Measurements from ENCODE around the gene TTBK1.

Gene TTBK1

GRCh38 chr6:43242908-43243663 is at the start of gene TTBK1:
TSS of gene TTBK1 (plus strand) at chr6:43243481. CDS start at chr6:43246661, 3,180 bp downstream.
- DNase-seq = no peak

- DNase-seq = no peak
Observed at GRCh38 chr6:43193929-43194328, 49.4 kb upstream of the TTBK1 start.

GRCh38 chr6:43196337-43196736 is 46.9 kb upstream of the TTBK1 start:
- DNase-seq = no peak

DNA sequence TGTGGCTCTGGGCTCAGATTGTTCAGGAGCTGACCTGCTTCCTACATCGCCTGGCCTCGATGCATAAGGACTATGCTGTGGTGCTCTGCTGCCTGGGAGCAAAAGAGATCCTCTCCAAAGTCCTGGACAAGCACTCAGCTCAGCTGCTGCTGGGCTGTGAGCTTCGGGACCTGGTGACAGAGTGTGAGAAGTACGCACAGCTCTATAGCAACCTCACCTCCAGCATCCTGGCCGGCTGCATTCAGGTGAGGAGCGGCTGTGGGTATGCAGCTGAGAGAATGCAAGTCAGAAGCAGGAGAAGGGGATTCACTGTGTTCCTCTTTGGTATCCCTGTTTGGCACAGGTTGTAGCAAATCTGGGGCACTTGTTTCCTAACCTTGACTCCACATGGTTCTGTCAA is 43.4 kb upstream of the TTBK1 start:
- DNase-seq = no peak

DNA sequence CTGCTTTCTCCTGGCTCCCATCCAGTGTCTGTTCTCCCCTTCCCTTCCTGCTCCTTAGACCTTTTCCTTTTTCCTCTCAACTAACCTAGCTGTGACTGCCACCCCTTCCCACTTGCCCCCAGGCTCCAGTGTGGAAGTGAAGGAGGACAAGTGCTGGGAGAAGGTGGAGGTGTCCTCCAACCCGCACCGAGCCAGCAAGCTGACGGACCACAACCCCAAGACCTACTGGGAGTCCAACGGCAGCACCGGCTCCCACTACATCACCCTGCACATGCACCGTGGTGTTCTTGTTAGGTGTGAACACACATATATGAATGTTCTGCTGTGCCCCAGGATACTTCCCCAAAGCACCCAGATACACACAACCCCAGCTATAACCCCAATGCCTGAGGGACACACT is 42.7 kb upstream of the TTBK1 start:
- DNase-seq = no peak

DNA sequence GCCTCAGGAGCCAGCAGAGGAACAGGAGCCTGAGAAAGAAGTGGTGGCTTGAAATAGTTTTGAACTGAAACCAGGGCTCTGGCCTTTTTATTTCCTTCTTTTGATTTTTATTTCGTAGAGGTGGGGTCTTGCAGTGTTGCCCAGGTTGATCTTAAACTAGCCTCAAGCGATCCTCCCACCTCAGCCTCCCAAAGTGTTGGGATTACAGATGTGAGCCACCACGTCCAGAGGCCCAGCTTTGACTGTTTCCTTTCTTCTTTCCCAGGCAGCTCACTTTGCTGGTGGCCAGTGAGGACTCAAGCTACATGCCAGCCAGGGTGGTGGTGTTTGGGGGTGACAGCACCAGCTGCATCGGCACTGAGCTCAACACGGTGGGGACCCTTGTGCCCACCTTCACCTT is 40.8 kb upstream of the TTBK1 start:
- no peak for DNase-seq

- DNase-seq = no peak
Observed at GRCh38 chr6:43203029-43203717, 40.1 kb upstream of the TTBK1 start.

DNA sequence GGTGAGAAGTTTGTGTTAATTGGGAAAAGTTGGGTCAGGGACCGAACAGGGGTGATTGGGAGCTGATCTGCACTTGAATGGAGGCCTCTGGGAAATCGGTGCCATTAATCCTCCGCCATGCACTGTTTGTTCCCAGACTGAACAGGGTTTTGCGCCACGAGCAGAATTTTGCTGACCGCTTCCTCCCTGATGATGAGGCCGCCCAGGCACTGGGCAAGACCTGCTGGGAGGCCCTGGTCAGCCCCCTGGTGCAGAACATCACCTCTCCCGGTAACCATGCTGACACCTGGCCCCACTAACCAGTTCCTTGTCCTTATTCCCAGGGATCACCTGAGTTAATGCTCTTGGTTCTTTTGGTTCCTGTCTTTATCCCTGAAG is 39.6 kb upstream of the TTBK1 start:
- no peak for DNase-seq

DNA sequence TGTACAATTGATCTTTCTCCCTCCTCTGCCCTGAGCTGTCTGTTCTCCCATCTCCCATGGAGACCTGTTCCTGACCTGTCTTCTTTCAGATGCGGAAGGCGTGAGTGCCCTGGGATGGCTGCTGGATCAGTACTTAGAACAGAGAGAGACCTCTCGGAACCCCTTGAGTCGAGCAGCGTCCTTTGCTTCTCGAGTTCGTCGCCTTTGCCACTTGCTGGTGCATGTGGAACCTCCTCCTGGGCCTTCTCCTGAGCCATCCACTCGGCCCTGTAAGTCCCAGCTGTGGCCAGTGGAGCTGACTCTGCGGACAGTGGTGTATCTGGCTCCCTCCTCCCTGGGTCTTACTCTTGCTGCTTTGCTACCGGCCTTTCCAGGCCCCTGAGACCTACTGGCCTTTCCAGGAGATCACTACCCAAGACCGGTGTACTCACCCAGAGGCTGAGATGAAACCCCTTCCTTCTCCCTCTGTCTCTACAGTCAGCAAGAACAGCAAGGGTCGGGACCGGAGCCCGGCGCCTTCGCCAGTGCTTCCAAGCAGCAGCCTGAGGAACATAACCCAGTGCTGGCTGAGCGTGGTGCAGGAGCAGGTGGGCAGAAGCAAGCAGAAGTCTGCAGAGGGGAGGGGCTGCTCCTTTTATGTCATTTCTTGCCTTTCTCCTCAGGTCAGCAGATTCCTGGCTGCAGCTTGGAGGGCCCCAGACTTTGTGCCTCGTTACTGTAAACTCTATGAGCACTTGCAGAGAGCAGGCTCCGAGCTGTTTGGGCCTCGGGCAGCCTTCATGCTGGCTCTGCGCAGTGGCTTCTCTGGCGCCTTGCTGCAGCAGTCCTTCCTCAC is 38.8 kb upstream of the TTBK1 start:
- no peak for DNase-seq

DNA sequence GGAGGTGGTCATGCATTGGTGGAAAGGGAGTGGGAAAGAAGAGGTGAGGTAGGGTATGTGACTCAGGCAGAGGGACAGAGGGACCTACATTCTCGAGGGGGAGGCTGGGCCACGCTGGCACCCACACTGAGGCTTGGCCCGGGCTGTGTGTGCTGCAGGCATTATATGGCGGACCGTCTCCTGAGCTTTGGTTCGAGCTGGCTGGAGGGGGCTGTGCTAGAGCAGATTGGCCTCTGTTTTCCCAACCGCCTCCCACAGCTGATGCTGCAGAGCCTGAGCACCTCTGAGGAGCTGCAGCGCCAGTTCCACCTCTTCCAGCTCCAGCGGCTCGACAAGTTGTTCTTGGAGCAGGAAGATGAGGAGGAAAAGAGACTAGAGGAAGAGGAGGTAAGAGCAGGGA is 37.4 kb upstream of the TTBK1 start:
- DNase-seq = no peak

GRCh38 chr6:43207286-43207685 is 36.0 kb upstream of the TTBK1 start:
- DNase-seq = no peak

GRCh38 chr6:43211955-43212354 is 31.3 kb upstream of the TTBK1 start:
- no peak for DNase-seq

DNA sequence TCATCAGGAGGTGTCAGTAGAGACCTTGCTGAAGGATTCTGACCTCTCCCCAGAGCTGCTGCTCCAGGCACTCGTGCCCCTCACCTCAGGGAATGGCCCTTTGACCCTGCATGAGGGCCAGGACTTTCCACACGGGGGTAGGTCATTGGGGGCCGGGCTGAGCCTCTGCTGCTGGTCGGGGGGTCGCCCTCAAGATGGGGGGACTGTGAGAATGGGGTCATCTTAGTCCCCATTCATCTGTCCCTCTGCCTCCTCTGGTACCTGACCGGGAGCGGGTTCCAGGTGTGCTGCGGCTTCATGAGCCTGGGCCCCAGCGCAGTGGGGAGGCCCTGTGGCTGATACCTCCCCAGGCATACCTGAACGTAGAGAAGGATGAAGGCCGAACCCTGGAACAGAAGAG is 29.9 kb upstream of the TTBK1 start:
- no peak for DNase-seq

GRCh38 chr6:43215066-43215465 is 28.2 kb upstream of the TTBK1 start:
- no peak for DNase-seq

- no peak for DNase-seq
Observed at GRCh38 chr6:43216200-43216599, 27.1 kb upstream of the TTBK1 start.

- no peak for DNase-seq
Observed at GRCh38 chr6:43217351-43217750, 25.9 kb upstream of the TTBK1 start.

- DNase-seq = no peak
Observed at GRCh38 chr6:43219119-43219518, 24.2 kb upstream of the TTBK1 start.

- no peak for DNase-seq
Observed at GRCh38 chr6:43219814-43220213, 23.5 kb upstream of the TTBK1 start.

GRCh38 chr6:43220439-43220951 is 22.8 kb upstream of the TTBK1 start:
- DNase-seq = no peak

GRCh38 chr6:43221046-43221972 is 22.0 kb upstream of the TTBK1 start:
- no peak for DNase-seq

DNA sequence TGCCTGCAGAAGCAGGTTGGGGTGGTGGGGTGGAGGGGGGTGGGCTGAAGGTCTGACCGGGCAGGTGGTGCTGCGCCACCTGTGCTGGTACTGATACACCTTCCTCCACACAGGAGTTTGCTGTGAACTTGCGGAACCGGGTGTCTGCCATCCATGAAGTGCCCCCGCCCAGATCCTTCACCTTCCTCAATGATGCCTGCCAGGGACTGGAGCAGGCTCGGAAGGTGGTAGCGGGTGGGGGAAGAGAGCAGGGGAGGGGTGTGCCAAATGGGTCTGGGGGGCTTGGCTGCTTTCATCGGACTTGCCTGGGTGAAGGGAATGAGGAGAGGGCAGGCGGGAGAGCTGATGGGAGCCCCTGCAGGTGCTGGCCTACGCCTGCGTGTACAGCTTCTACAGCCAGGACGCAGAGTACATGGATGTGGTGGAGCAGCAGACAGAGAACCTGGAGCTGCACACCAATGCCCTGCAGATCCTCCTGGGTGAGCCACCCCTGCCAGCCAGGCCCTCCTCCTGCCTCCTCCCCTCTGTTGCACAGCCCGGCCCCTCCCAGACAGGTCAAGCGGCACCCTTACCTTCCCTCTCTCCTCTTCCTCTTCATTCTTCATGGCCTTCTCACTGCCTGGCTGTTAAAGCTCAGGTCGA is 20.7 kb upstream of the TTBK1 start:
- DNase-seq = no peak

DNA sequence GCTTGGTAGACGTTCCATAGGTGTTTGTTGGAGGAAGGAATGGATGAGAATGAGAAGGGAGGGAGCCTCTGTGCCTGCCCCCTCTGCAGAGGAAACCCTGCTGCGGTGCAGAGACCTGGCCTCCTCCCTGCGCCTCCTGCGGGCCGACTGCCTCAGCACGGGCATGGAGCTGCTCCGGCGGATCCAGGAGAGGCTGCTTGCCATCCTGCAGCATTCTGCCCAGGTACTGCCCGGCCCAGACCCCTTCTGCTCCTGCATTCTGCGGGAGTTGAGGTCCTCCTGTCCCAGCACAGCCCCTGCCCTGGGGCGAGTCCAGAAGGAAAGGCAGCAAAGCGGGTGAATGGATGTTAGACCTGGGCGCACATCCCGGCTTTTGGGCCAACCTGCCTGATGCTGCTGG is 20.1 kb upstream of the TTBK1 start:
- no peak for DNase-seq
